Coronary artery (tissue), 2 donors: ENCODE results near the gene BEND6.

ENCODE experiments used
- DNase-seq: peaks from one replicate; pipeline ENCODE4 v3.0.0-alpha.2; 2017; ENCODE audit warnings: low spot score
- H3K27ac ChIP-seq, 2 donors: fragments of 200-600 bp; sonication (generic); one replicate each; pipeline ENCODE4 v1.5.1; 2016 to 2019
- H3K4me3 ChIP-seq: fragments of 200-600 bp; sonication (generic); 2 replicates; pipeline ENCODE4 v1.5.1; 2016; ENCODE audit warnings: mild to moderate bottlenecking, moderate library complexity
- CTCF ChIP-seq: fragments of 200-600 bp; sonication (generic); IDR thresholded peaks from one replicate; pipeline ENCODE4 v1.5.1; 2019; ENCODE audit warnings: antibody characterized with exemption

BEND6 gene

GRCh38 chr6:56954403-56955170 lies at the start of gene BEND6:
BEND6 (plus strand) TSS chr6:56955107; CDS start chr6:56981811, 26,704 bp downstream.
- Histone ChIP-seq H3K4me3 (peak within 1 kb of the TSS; percentile 74), H3K27ac (peak within 1 kb of the TSS; percentile 52 to 62)
- TF ChIP-seq CTCF: no peak
- DNase-seq: peak; percentile 76

GRCh38 chr6:56905378-56905777 lies 49.5 kb upstream of the BEND6 start:
- TF ChIP-seq CTCF: no peak

GRCh38 chr6:56906752-56907151 lies 48.2 kb upstream of the BEND6 start:
- Histone ChIP-seq H3K27ac (no peak overlapping the region), H3K4me3 (no peak overlapping the region)
- DNase-seq: no peak
- TF ChIP-seq CTCF: no peak

More at GRCh38 chr6:56905378-56905777, 49.5 kb upstream of the BEND6 start:
- no peak overlapping the region for H3K27ac ChIP-seq
- H3K4me3 ChIP-seq: no peak overlapping the region
- no peak for DNase-seq

- no peak for DNase-seq
- no peak overlapping the region for H3K27ac ChIP-seq
- no peak overlapping the region for H3K4me3 ChIP-seq
- TF ChIP-seq CTCF: no peak
These were observed 45.6 kb upstream of the BEND6 start for GRCh38 chr6:56909115-56909907.

- H3K4me3 ChIP-seq: no peak overlapping the region
- TF ChIP-seq CTCF: no peak
- DNase-seq: no peak
- H3K27ac ChIP-seq: no peak overlapping the region
These were observed 43.1 kb upstream of the BEND6 start for GRCh38 chr6:56911847-56912246.

- no peak overlapping the region for H3K27ac ChIP-seq
- TF ChIP-seq CTCF: no peak
- no peak for DNase-seq
- no peak overlapping the region for H3K4me3 ChIP-seq
These were observed 41.4 kb upstream of the BEND6 start for GRCh38 chr6:56913285-56914074.
